Fibroblast of lung (primary cell): ENCODE results near the gene TNS1.

Source experiments
- EZH2 ChIP-seq: IDR thresholded peaks from 2 replicates; pipeline ENCODE4 v1.5.1; 2012; ENCODE audit warnings: low read length, control low read depth, mild to moderate bottlenecking; ENCODE audit errors: missing control alignments
- TF ChIP-seq, protein P1 (sequence below), 2 donors: IDR thresholded peaks in 1 of 2; conservative IDR thresholded peaks in 1 of 2; 1 replicate in 1 of 2; 2 replicates in 1 of 2; pipeline ENCODE4 v1.5.1; 2011 to 2012; ENCODE audit warnings: low read length in 2 of 2, control low read depth in 1 of 2, inconsistent platforms in 1 of 2, low read depth in 1 of 2, mild to moderate bottlenecking in 1 of 2

GRCh38 chr2:217801115-217801531, 201.7 kb downstream of the TNS1 start:
- TF ChIP-seq, protein P1, sequence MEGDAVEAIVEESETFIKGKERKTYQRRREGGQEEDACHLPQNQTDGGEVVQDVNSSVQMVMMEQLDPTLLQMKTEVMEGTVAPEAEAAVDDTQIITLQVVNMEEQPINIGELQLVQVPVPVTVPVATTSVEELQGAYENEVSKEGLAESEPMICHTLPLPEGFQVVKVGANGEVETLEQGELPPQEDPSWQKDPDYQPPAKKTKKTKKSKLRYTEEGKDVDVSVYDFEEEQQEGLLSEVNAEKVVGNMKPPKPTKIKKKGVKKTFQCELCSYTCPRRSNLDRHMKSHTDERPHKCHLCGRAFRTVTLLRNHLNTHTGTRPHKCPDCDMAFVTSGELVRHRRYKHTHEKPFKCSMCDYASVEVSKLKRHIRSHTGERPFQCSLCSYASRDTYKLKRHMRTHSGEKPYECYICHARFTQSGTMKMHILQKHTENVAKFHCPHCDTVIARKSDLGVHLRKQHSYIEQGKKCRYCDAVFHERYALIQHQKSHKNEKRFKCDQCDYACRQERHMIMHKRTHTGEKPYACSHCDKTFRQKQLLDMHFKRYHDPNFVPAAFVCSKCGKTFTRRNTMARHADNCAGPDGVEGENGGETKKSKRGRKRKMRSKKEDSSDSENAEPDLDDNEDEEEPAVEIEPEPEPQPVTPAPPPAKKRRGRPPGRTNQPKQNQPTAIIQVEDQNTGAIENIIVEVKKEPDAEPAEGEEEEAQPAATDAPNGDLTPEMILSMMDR (conservative IDR thresholded peaks at IDR 0.05 in 1 of 2, IDR thresholded peaks at IDR 0.05 in 1 of 2; ENCODE audit: low read depth in 1 of 2, low read length in 2 of 2), result no peak
- no peak for TF ChIP-seq EZH2
